ENCODE results near the gene RPS23. TPM values are rescaled to one million over a fixed set of nuclear protein-coding genes. Genes with fewer than 3 reads are reported as not detected.

Gene RPS23
- total RNA-seq, 2 donors from 2014 or later: 1,337 to 2,849 TPM

DNA sequence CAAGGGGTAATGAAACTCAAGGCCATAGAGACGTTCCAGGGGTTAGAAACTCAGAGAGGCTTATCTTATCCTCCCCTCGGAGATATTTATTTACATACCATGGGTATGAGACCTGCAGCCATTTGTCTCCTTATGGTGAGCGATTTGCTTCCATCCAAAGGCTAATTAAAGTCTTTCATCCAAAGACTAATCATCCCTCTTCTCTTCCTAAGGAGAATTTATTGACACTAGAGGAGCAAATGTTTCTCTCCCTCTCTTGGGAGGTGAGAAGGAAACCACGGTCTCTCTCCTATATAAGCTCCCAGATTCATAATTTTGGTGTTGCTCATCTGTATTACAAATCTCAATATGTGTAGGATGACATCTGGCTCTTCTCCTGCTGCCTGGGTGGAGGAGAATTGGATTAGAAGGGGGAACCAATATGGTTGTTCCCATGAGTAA is 31.0 kb upstream of the RPS23 start:
- DNase-seq (ENCODE audit: low spot score): no peak
- Histone ChIP-seq H3K4me1 (peaks cover 0 to 12% of the 10 kb centered on the region in 2 donors), H3K27ac (no peak overlapping the region), H3K27me3 (no peaks in the 10 kb centered on the region), H3K9me3 (no peaks in the 10 kb centered on the region), H3K36me3 (no peaks in the 10 kb centered on the region), H3K4me3 (no peak overlapping the region)
- TF ChIP-seq, protein P1, sequence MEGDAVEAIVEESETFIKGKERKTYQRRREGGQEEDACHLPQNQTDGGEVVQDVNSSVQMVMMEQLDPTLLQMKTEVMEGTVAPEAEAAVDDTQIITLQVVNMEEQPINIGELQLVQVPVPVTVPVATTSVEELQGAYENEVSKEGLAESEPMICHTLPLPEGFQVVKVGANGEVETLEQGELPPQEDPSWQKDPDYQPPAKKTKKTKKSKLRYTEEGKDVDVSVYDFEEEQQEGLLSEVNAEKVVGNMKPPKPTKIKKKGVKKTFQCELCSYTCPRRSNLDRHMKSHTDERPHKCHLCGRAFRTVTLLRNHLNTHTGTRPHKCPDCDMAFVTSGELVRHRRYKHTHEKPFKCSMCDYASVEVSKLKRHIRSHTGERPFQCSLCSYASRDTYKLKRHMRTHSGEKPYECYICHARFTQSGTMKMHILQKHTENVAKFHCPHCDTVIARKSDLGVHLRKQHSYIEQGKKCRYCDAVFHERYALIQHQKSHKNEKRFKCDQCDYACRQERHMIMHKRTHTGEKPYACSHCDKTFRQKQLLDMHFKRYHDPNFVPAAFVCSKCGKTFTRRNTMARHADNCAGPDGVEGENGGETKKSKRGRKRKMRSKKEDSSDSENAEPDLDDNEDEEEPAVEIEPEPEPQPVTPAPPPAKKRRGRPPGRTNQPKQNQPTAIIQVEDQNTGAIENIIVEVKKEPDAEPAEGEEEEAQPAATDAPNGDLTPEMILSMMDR (IDR thresholded peaks at IDR 0.05): no peak

DNA sequence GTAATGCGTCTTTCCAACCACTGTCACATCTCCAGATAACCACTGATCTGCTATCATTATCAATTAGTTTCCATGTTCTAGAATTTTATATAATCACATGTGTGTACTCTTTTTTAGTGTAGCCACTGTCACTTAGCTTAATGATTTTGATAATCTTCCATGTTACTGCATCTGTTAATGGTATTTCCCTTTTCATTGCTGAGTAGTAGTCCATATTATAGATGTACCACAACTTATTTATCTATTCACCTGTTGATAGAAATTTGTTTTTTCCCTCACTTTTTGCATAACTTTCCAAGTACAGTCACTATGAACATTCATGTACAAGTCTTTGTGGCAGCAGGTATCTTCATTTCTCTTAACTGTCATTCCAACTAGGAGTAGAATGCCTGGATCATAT is 30.3 kb upstream of the RPS23 start:
- H3K27me3 ChIP-seq: no peaks in the 10 kb centered on the region
- no peaks in the 10 kb centered on the region for H3K9me3 ChIP-seq
- TF ChIP-seq, protein P1 (IDR thresholded peaks at IDR 0.05): no peak
- no peak overlapping the region for H3K4me3 ChIP-seq
- H3K27ac ChIP-seq: no peak overlapping the region
- no peaks in the 10 kb centered on the region for H3K36me3 ChIP-seq
- no peak for DNase-seq (ENCODE audit: low spot score)
- peaks cover 0 to 10% of the 10 kb centered on the region in 2 donors for H3K4me1 ChIP-seq

DNA sequence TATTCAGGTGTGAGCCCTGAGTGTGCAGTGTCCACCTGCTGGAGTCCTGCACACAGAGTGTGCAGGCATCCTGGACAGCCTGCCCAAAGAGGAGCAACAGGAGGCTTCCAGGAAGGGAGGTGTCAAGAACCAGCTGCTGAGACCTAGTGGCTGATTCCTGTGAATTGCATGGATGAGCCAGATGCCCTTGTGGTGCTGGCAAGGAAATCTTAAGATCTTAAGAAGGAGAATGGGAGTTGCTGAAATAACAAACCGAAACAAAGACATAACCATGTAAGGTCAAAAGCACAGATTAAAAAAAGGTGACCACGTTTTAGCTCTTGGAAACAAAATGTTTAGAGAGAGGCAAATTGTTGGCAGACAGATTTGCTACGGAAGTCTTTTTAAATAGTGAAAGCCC is 29.3 kb upstream of the RPS23 start:
- no peak for DNase-seq (ENCODE audit: low spot score)
- Histone ChIP-seq H3K4me1 (peaks cover 0 to under 1% of the 10 kb centered on the region in 2 donors), H3K4me3 (no peak overlapping the region), H3K9me3 (no peaks in the 10 kb centered on the region), H3K36me3 (no peaks in the 10 kb centered on the region), H3K27ac (no peak overlapping the region), H3K27me3 (no peaks in the 10 kb centered on the region)
- TF ChIP-seq, protein P1 (IDR thresholded peaks at IDR 0.05): no peak

GRCh38 chr5:82306151-82306550 is 28.0 kb upstream of the RPS23 start:
- Histone ChIP-seq H3K27ac (no peak overlapping the region), H3K27me3 (no peaks in the 10 kb centered on the region)
- TF ChIP-seq, protein P1 (IDR thresholded peaks at IDR 0.05): no peak

DNA sequence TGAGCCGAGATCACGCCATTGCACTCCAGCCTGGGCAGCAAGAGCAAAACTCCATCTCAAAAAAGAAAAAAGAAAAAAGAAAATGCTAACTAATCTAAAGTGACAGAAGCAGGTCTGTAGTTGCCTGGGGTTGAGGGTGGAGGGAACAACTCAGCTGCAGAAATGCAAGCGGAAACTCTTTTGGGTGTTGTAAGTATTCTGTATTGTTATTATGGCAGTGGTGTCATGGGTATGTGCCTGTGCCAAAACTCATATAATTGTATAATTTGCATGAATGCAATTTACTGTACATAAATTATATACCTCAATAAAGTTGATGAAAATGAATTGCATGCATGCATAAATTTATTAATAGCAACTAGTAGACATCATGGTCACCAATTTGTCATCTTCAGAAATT is 23.0 kb upstream of the RPS23 start:
- Histone ChIP-seq H3K27me3 (no peaks in the 10 kb centered on the region), H3K36me3 (no peaks in the 10 kb centered on the region), H3K27ac (no peak overlapping the region), H3K9me3 (no peaks in the 10 kb centered on the region), H3K4me3 (no peak overlapping the region), H3K4me1 (no peaks in the 10 kb centered on the region)
- TF ChIP-seq, protein P1 (IDR thresholded peaks at IDR 0.05): no peak
- no peak for DNase-seq (ENCODE audit: low spot score)

More at GRCh38 chr5:82306151-82306550, 28.0 kb upstream of the RPS23 start:
- Histone ChIP-seq H3K36me3 (no peaks in the 10 kb centered on the region), H3K9me3 (no peaks in the 10 kb centered on the region), H3K4me1 (no peaks in the 10 kb centered on the region), H3K4me3 (no peak overlapping the region)
- no peak for DNase-seq (ENCODE audit: low spot score)

GRCh38 chr5:82298668-82299067 is 20.5 kb upstream of the RPS23 start:
- no peak overlapping the region for H3K27ac ChIP-seq
- H3K4me3 ChIP-seq: no peak overlapping the region
- H3K9me3 ChIP-seq: no peaks in the 10 kb centered on the region
- TF ChIP-seq, protein P1 (IDR thresholded peaks at IDR 0.05): no peak
- DNase-seq (ENCODE audit: low spot score): no peak
- H3K4me1 ChIP-seq: no peaks in the 10 kb centered on the region
- H3K36me3 ChIP-seq: no peaks in the 10 kb centered on the region
- H3K27me3 ChIP-seq: no peaks in the 10 kb centered on the region

Data from right atrium auricular region (tissue), 2 donors.